DND-41 (cell line): ENCODE results near the gene CEMIP2.

Experiments used
- EZH2 ChIP-seq: IDR thresholded peaks from 3 replicates; pipeline ENCODE4 v1.6.1; 2012; ENCODE audit warnings: borderline replicate concordance, low read depth, mild to moderate bottlenecking, moderate library complexity, low read length, inconsistent platforms; ENCODE audit not compliant: severe bottlenecking
- TF ChIP-seq, protein P1 (sequence below): IDR thresholded peaks from 2 replicates; pipeline ENCODE4 v1.5.1; 2012; ENCODE audit warnings: borderline replicate concordance, low read length, moderate library complexity, mild to moderate bottlenecking; ENCODE audit not compliant: poor library complexity, severe bottlenecking; ENCODE audit errors: extremely low read depth

DNA sequence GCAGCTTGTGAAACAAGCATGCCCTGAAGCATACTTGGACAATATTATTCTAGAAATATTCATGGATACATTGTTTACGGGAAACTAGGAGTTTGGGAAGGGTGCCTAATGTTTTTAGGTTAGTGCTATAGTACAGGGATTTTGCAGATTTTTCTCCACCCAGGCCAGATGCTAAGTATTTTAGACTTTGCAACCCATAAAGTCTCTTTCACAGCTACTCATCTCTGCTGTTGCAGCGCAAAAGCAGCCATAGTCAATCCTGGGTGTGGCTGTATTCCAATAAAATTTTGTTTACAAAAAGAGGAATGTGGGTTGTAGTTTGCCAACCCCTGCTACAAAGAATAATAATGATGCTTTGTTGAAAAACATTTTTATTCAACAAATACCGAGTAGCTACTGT lies 106.2 kb downstream of the CEMIP2 start:
- TF ChIP-seq EZH2 = no peak
- TF ChIP-seq, protein P1, sequence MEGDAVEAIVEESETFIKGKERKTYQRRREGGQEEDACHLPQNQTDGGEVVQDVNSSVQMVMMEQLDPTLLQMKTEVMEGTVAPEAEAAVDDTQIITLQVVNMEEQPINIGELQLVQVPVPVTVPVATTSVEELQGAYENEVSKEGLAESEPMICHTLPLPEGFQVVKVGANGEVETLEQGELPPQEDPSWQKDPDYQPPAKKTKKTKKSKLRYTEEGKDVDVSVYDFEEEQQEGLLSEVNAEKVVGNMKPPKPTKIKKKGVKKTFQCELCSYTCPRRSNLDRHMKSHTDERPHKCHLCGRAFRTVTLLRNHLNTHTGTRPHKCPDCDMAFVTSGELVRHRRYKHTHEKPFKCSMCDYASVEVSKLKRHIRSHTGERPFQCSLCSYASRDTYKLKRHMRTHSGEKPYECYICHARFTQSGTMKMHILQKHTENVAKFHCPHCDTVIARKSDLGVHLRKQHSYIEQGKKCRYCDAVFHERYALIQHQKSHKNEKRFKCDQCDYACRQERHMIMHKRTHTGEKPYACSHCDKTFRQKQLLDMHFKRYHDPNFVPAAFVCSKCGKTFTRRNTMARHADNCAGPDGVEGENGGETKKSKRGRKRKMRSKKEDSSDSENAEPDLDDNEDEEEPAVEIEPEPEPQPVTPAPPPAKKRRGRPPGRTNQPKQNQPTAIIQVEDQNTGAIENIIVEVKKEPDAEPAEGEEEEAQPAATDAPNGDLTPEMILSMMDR = no peak
